Adrenal gland (tissue), 5 donors: ENCODE measurements around the gene SEMA4B.

Experiments
- POLR2A ChIP-seq, 2 donors: fragments of 450-650 bp; IDR thresholded peaks; one replicate each; pipeline ENCODE4 v1.6.1; 2017; ENCODE audit warnings: antibody characterized with exemption in 2 of 2, mild to moderate bottlenecking in 2 of 2, moderate library complexity in 1 of 2
- TF ChIP-seq, protein P1 (sequence below), 6 experiments: fragments of 450-650 bp in 4 of 6; fragments of 200-600 bp in 2 of 6; sonication (generic) in 1 of 6; IDR thresholded peaks; 1 replicate in 5 of 6; 2 replicates in 1 of 6; pipeline versions ENCODE4 v1.5.1 to v1.8.0; 2016 to 2021; ENCODE audit warnings: antibody characterized with exemption in 6 of 6, mild to moderate bottlenecking in 2 of 6, moderate library complexity in 1 of 6
- donor health status: DM: no; HTN: no; CAD: no.

DNA sequence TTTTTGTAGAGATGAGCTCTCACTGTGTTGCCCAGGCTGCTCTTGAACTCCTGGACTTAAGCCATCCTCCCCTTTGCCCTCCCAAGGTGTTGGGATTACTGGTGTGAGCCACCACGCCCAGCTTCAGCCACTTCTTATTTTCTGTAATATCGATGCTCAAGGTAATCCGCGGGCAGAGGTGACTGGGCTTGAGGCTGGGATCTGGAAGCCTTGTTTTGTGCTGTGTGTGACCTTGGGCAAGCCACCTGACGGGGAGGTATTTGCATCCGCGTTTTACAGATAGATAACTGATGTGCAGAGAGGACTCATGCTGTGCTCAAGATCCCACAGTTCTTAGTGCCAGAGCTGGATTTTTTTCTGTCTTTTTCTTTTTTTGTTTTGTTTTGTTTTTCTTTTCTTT lies 27.8 kb upstream of the SEMA4B start:
- TF ChIP-seq POLR2A (IDR thresholded peaks at IDR 0.05): no peak
- TF ChIP-seq, protein P1, sequence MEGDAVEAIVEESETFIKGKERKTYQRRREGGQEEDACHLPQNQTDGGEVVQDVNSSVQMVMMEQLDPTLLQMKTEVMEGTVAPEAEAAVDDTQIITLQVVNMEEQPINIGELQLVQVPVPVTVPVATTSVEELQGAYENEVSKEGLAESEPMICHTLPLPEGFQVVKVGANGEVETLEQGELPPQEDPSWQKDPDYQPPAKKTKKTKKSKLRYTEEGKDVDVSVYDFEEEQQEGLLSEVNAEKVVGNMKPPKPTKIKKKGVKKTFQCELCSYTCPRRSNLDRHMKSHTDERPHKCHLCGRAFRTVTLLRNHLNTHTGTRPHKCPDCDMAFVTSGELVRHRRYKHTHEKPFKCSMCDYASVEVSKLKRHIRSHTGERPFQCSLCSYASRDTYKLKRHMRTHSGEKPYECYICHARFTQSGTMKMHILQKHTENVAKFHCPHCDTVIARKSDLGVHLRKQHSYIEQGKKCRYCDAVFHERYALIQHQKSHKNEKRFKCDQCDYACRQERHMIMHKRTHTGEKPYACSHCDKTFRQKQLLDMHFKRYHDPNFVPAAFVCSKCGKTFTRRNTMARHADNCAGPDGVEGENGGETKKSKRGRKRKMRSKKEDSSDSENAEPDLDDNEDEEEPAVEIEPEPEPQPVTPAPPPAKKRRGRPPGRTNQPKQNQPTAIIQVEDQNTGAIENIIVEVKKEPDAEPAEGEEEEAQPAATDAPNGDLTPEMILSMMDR (IDR thresholded peaks at IDR 0.05): no peak
